Fibroblast of lung (primary cell): Measurements from ENCODE around the gene KRT6C. TPM values are rescaled to one million over a fixed set of nuclear protein-coding genes. Genes with fewer than 3 reads are reported as not detected.

Source experiments
- DNase-seq, 2 donors: peaks; one replicate each; pipeline versions ENCODE4 v3.0.0 to v3.0.0-alpha.2; 2010; ENCODE audit warnings: low read depth in 2 of 2
- H2AFZ ChIP-seq: 2 replicates; pipeline ENCODE4 v1.5.1; 2012; ENCODE audit warnings: low read length, control low read depth, inconsistent platforms
- H3K27ac ChIP-seq: 2 replicates; pipeline ENCODE4 v1.5.1; 2011; ENCODE audit warnings: low read length, control low read depth; ENCODE audit not compliant: insufficient read depth
- H3K27me3 ChIP-seq: 2 replicates; pipeline ENCODE4 v1.5.1; 2011; ENCODE audit warnings: mild to moderate bottlenecking, low read length; ENCODE audit not compliant: control insufficient read depth, insufficient read depth
- H3K36me3 ChIP-seq: 2 replicates; pipeline ENCODE4 v1.5.1; 2011; ENCODE audit warnings: low read length; ENCODE audit not compliant: control insufficient read depth, insufficient read depth
- H3K4me1 ChIP-seq: 2 replicates; pipeline ENCODE4 v1.5.1; 2011; ENCODE audit warnings: low read length; ENCODE audit not compliant: control insufficient read depth, insufficient read depth; ENCODE audit errors: extremely low read depth
- H3K4me2 ChIP-seq: 2 replicates; pipeline ENCODE4 v1.5.1; 2011; ENCODE audit warnings: low read length, control low read depth; ENCODE audit not compliant: insufficient read depth; ENCODE audit errors: extremely low read depth
- H3K4me3 ChIP-seq, 4 experiments: fragments of 200-600 bp in 1 of 4; sonication (generic) in 1 of 4; replicated peaks in 1 of 4; 2 replicates each; pipeline ENCODE4 v1.5.1; 2011 to 2016; ENCODE audit warnings: low read length in 4 of 4, low read depth in 3 of 4, mild to moderate bottlenecking in 3 of 4, control low read depth in 2 of 4, inconsistent platforms in 1 of 4, mixed read lengths in 1 of 4; ENCODE audit not compliant: insufficient read depth in 1 of 4; ENCODE audit errors: control extremely low read depth in 1 of 4
- H3K79me2 ChIP-seq: 2 replicates; pipeline ENCODE4 v1.5.1; 2012; ENCODE audit warnings: mild to moderate bottlenecking, low read length, inconsistent platforms; ENCODE audit not compliant: control insufficient read depth, insufficient read depth
- H3K9ac ChIP-seq: 2 replicates; pipeline ENCODE4 v1.5.1; 2011; ENCODE audit warnings: mild to moderate bottlenecking, low read length, control low read depth; ENCODE audit not compliant: insufficient read depth
- H3K9me3 ChIP-seq: 2 replicates; pipeline ENCODE4 v1.5.1; 2012; ENCODE audit warnings: low read depth, low read length; ENCODE audit not compliant: control insufficient read depth, insufficient read depth
- H4K20me1 ChIP-seq: 2 replicates; pipeline ENCODE4 v1.5.1; 2011; ENCODE audit warnings: low read length; ENCODE audit not compliant: control insufficient read depth, insufficient read depth; ENCODE audit errors: extremely low read depth
- EZH2 ChIP-seq: IDR thresholded peaks from 2 replicates; pipeline ENCODE4 v1.5.1; 2012; ENCODE audit warnings: low read length, control low read depth, mild to moderate bottlenecking; ENCODE audit errors: missing control alignments
- polyA plus RNA-seq, 2 donors: library from polyadenylated mRNA; depleted of rRNA in 1 of 2; stranded (reverse) in 1 of 2; unstranded in 1 of 2; fragments of >200 nt; gene quantifications; 2 replicates each; pipeline ENCODE4 v1.2.1, GENCODE V29; 2011 to 2012; ENCODE audit warnings: missing spikeins in 1 of 2
- total RNA-seq: library from RNA; depleted of rRNA; stranded (reverse); fragments of >200 nt; gene quantifications from 2 replicates; pipeline ENCODE4 v1.2.1, GENCODE V29; 2014
- TF ChIP-seq, protein P1 (sequence below), 2 donors: IDR thresholded peaks in 1 of 2; conservative IDR thresholded peaks in 1 of 2; 1 replicate in 1 of 2; 2 replicates in 1 of 2; pipeline ENCODE4 v1.5.1; 2011 to 2012; ENCODE audit warnings: low read length in 2 of 2, control low read depth in 1 of 2, inconsistent platforms in 1 of 2, low read depth in 1 of 2, mild to moderate bottlenecking in 1 of 2

KRT6C gene
- total and polyA plus RNA-seq, 2 donors (not counting 1 experiment from before 2014, with no cell fraction given) = not detected

- Histone ChIP-seq H4K20me1 (no peaks in the 10 kb centered on the region), H2AFZ (no peak overlapping the region), H3K4me2 (no peak overlapping the region), H3K9ac (no peak overlapping the region), H3K4me1 (no peaks in the 10 kb centered on the region), H3K36me3 (no peaks in the 10 kb centered on the region), H3K9me3 (no peaks in the 10 kb centered on the region), H3K27me3 (no peaks in the 10 kb centered on the region), H3K79me2 (no peaks in the 10 kb centered on the region), H3K4me3 (no peak overlapping the region), H3K27ac (no peak overlapping the region)
- TF ChIP-seq, protein P1, sequence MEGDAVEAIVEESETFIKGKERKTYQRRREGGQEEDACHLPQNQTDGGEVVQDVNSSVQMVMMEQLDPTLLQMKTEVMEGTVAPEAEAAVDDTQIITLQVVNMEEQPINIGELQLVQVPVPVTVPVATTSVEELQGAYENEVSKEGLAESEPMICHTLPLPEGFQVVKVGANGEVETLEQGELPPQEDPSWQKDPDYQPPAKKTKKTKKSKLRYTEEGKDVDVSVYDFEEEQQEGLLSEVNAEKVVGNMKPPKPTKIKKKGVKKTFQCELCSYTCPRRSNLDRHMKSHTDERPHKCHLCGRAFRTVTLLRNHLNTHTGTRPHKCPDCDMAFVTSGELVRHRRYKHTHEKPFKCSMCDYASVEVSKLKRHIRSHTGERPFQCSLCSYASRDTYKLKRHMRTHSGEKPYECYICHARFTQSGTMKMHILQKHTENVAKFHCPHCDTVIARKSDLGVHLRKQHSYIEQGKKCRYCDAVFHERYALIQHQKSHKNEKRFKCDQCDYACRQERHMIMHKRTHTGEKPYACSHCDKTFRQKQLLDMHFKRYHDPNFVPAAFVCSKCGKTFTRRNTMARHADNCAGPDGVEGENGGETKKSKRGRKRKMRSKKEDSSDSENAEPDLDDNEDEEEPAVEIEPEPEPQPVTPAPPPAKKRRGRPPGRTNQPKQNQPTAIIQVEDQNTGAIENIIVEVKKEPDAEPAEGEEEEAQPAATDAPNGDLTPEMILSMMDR (conservative IDR thresholded peaks at IDR 0.05 in 1 of 2, IDR thresholded peaks at IDR 0.05 in 1 of 2; ENCODE audit: low read depth in 1 of 2, low read length in 2 of 2) = no peak
- no peak for TF ChIP-seq EZH2
- no peak for DNase-seq
Observed at GRCh38 chr12:52513736-52514135, 40.1 kb upstream of the KRT6C start.

- DNase-seq = peak in 1 of 2 donors; percentile 16
- H3K27ac ChIP-seq = no peak overlapping the region
- H4K20me1 ChIP-seq = no peaks in the 10 kb centered on the region
- no peak overlapping the region for H2AFZ ChIP-seq
- H3K9ac ChIP-seq = no peak overlapping the region
- no peak overlapping the region for H3K4me3 ChIP-seq
- no peaks in the 10 kb centered on the region for H3K36me3 ChIP-seq
- H3K27me3 ChIP-seq = no peaks in the 10 kb centered on the region
- no peaks in the 10 kb centered on the region for H3K9me3 ChIP-seq
- H3K4me2 ChIP-seq = no peak overlapping the region
- no peaks in the 10 kb centered on the region for H3K4me1 ChIP-seq
- H3K79me2 ChIP-seq = no peaks in the 10 kb centered on the region
- no peak for TF ChIP-seq EZH2
- TF ChIP-seq, protein P1 (conservative IDR thresholded peaks at IDR 0.05 in 1 of 2, IDR thresholded peaks at IDR 0.05 in 1 of 2; ENCODE audit: low read depth in 1 of 2, low read length in 2 of 2) = no peak
Observed at GRCh38 chr12:52508211-52508610, 34.6 kb upstream of the KRT6C start.

GRCh38 chr12:52506858-52507715, 33.5 kb upstream of the KRT6C start:
- Histone ChIP-seq H2AFZ (no peak overlapping the region), H3K4me1 (no peaks in the 10 kb centered on the region), H3K9me3 (no peaks in the 10 kb centered on the region), H4K20me1 (no peaks in the 10 kb centered on the region), H3K4me2 (no peak overlapping the region), H3K9ac (no peak overlapping the region), H3K27ac (no peak overlapping the region), H3K27me3 (no peaks in the 10 kb centered on the region), H3K79me2 (no peaks in the 10 kb centered on the region), H3K4me3 (no peak overlapping the region), H3K36me3 (no peaks in the 10 kb centered on the region)
- DNase-seq = peak; percentile 66 to 89
- TF ChIP-seq, protein P1 (conservative IDR thresholded peaks at IDR 0.05 in 1 of 2, IDR thresholded peaks at IDR 0.05 in 1 of 2; ENCODE audit: low read depth in 1 of 2, low read length in 2 of 2) = peak; percentile 59 to 69
- TF ChIP-seq EZH2 = no peak
